Lower leg skin (tissue), 3 donors: ENCODE measurements around the gene CCL2.

Experiments used
- POLR2A ChIP-seq, 2 donors: fragments of 450-650 bp; IDR thresholded peaks; one replicate each; pipeline ENCODE4 v1.6.1; 2016 to 2017; ENCODE audit warnings: antibody characterized with exemption in 2 of 2, mild to moderate bottlenecking in 1 of 2, moderate library complexity in 1 of 2
- TF ChIP-seq, protein P1 (sequence below), 3 donors: fragments of 450-650 bp; IDR thresholded peaks; one replicate each; pipeline ENCODE4 v1.5.1; 2016; ENCODE audit warnings: antibody characterized with exemption in 3 of 3, mild to moderate bottlenecking in 3 of 3, moderate library complexity in 2 of 3

DNA sequence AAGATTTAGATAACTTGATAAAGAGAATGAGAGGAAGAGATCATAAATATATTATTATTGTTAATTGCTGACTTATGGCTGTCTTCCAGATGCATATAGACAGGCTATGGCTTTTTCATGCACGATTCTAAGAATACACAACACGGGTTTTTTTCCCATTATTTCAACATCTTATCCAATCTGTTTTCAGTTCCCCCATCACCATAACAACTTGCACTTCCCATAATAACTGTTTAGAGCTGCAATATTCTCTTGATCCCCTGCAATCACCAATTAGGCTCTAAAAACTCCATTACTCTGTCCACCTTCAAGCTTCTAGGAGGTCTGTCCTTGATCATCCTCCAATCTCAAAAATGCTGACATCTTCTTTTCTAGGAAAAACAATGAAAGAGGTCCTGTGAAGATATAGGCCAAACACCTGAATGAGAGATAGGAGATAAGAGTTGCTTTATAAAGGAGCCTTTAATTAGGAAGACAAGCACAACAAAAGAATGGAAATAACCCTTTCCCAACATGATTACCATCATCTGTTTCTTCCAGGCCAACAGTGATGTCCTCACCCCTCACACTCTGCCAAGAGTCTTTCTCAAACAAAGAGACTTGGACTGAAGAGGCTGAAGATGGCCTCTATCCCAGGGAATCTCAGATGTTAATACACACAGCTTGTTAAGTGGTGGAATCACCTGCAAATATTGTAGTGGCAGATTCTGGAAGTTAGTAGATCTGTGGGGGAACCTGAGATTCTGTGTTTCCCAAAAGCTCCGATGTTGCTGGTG is 32.2 kb upstream of the CCL2 start:
- TF ChIP-seq, protein P1, sequence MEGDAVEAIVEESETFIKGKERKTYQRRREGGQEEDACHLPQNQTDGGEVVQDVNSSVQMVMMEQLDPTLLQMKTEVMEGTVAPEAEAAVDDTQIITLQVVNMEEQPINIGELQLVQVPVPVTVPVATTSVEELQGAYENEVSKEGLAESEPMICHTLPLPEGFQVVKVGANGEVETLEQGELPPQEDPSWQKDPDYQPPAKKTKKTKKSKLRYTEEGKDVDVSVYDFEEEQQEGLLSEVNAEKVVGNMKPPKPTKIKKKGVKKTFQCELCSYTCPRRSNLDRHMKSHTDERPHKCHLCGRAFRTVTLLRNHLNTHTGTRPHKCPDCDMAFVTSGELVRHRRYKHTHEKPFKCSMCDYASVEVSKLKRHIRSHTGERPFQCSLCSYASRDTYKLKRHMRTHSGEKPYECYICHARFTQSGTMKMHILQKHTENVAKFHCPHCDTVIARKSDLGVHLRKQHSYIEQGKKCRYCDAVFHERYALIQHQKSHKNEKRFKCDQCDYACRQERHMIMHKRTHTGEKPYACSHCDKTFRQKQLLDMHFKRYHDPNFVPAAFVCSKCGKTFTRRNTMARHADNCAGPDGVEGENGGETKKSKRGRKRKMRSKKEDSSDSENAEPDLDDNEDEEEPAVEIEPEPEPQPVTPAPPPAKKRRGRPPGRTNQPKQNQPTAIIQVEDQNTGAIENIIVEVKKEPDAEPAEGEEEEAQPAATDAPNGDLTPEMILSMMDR (IDR thresholded peaks at IDR 0.05), result no peak
- TF ChIP-seq POLR2A (IDR thresholded peaks at IDR 0.05), result no peak
